Measurements from ENCODE around the gene HAGHL.

The HAGHL gene

GRCh38 chr16:727291-727977 lies 528 bp downstream of the HAGHL start (continued):
- TF ChIP-seq TSHZ1 (tag by site-specific recombination; IDR thresholded peaks at IDR 0.05; ENCODE audit: borderline replicate concordance): no peak
- no peak for TF ChIP-seq ZNF530 (tag by site-specific recombination; IDR thresholded peaks at IDR 0.05; ENCODE audit: low read depth)
- no peak for TF ChIP-seq WT1 (tag by site-specific recombination; IDR thresholded peaks at IDR 0.05)
- TF ChIP-seq HIC1 (tag by site-specific recombination; IDR thresholded peaks at IDR 0.05): peak; percentile 55; the same call in 1 of the 2 replicates
- no peak for TF ChIP-seq ZNF37A (tag by site-specific recombination; IDR thresholded peaks at IDR 0.05)
- no peak for TF ChIP-seq ZNF701 (tag by site-specific recombination; IDR thresholded peaks at IDR 0.05)
- no peak for TF ChIP-seq BCL11A (tag by site-specific recombination; IDR thresholded peaks at IDR 0.05; ENCODE audit: low read depth)
- no peak for TF ChIP-seq ZSCAN5A (tag by site-specific recombination; IDR thresholded peaks at IDR 0.05)
- TF ChIP-seq ZNF335 (tag by site-specific recombination; conservative IDR thresholded peaks at IDR 0.05): peak; percentile 76
- TF ChIP-seq ZNF624 (tag by site-specific recombination; IDR thresholded peaks at IDR 0.05): no peak
- no peak for TF ChIP-seq ZNF544 (tag by site-specific recombination; IDR thresholded peaks at IDR 0.05)
- no peak for TF ChIP-seq HOXD13 (CRISPR knock-in tag; IDR thresholded peaks at IDR 0.05; ENCODE audit: borderline replicate concordance)
- TF ChIP-seq ZNF292 (tag by site-specific recombination; IDR thresholded peaks at IDR 0.05; ENCODE audit: borderline replicate concordance, low read depth): no peak
- TF ChIP-seq SALL2 (tag by site-specific recombination; IDR thresholded peaks at IDR 0.05; ENCODE audit: borderline replicate concordance): no peak
- no peak for TF ChIP-seq REPIN1 (tag by site-specific recombination; IDR thresholded peaks at IDR 0.05; ENCODE audit: low read depth)

- Histone ChIP-seq H3K4me1 (ENCODE audit: control insufficient read depth, insufficient read depth, low read length) (peaks cover 4% of the 10 kb centered on the region; the same call in 1 of the 2 replicates), H3K27ac (ENCODE audit: extremely low read depth, low read depth, low read length) (no peak overlapping the region)
- CTCF ChIA-PET: interaction anchor here (0.5 to 1.6 kb wide), 2 partner anchors 16 to 21 kb away, joined by 3 to 5 read pairs; no protein-coding TSS in a partner anchor
- TF ChIP-seq ZNF394 (tag by site-specific recombination; IDR thresholded peaks at IDR 0.05; ENCODE audit: borderline replicate concordance) (no peak), TRIM28 (IDR thresholded peaks at IDR 0.05; ENCODE audit: borderline replicate concordance, low read length) (no peak), ZNF311 (tag by site-specific recombination; IDR thresholded peaks at IDR 0.05; ENCODE audit: borderline replicate concordance) (no peak), OSR2 (tag by site-specific recombination; IDR thresholded peaks at IDR 0.05) (no peak), ZFP37 (tag by site-specific recombination; IDR thresholded peaks at IDR 0.05) (no peak), ZNF2 (tag by site-specific recombination; IDR thresholded peaks at IDR 0.05) (peak; percentile 61; the same call in 1 of the 2 replicates), ZSCAN30 (tag by site-specific recombination; IDR thresholded peaks at IDR 0.05) (no peak), ZNF19 (tag by site-specific recombination; IDR thresholded peaks at IDR 0.05; ENCODE audit: low read depth) (no peak), ZSCAN5A (tag by site-specific recombination; IDR thresholded peaks at IDR 0.05) (0 out of 2 replicates have a peak, but pooled peaks have one; percentile 27), ZNF580 (tag by site-specific recombination; IDR thresholded peaks at IDR 0.05) (no peak), ZNF112 (tag by site-specific recombination; IDR thresholded peaks at IDR 0.05) (no peak), ZNF133 (tag by site-specific recombination; IDR thresholded peaks at IDR 0.05) (no peak)
Observed at GRCh38 chr16:728131-728889, 1.4 kb downstream of the HAGHL start.

More at GRCh38 chr16:728131-728889, 1.4 kb downstream of the HAGHL start:
- POLR2A ChIA-PET: interaction anchor here (0.6 to 1.8 kb wide), 11 partner anchors 8 to 60 kb away, joined by 3 to 11 read pairs (median 4); partner anchors contain the start of genes CHTF18, METRN, RPUSD1 and WDR24
- peak overlapping the region; percentile 15 for H3K4me3 ChIP-seq (ENCODE audit: low read depth, low read length)
- no peaks in the 10 kb centered on the region for H3K9me3 ChIP-seq (ENCODE audit: control insufficient read depth, insufficient read depth, low read depth, low read length)
- peaks cover 3 to 23% of the 10 kb centered on the region in 2 experiments; a peak in 2 of 3 replicates for H3K36me3 ChIP-seq (ENCODE audit: control insufficient read depth in 2 of 2, insufficient read depth in 1 of 2, low read length in 2 of 2)

Measured in HEK293 (cell line).